Measurements from ENCODE around the gene ZNF383. TPM values are rescaled to one million over a fixed set of nuclear protein-coding genes. Genes with fewer than 3 reads are reported as not detected.
"Not testable (repeated sequence)": the region's sequence is repeated elsewhere in the genome, so short reads cannot be mapped to it uniquely, and the experiment has no call there.

ZNF383 gene
- total and polyA plus RNA-seq, 10 of the 15 experiments (the other 5 are each of a cell fraction or from before 2014, with no cell fraction given) = 3.3 to 9.0 (median 5.1) TPM

DNA sequence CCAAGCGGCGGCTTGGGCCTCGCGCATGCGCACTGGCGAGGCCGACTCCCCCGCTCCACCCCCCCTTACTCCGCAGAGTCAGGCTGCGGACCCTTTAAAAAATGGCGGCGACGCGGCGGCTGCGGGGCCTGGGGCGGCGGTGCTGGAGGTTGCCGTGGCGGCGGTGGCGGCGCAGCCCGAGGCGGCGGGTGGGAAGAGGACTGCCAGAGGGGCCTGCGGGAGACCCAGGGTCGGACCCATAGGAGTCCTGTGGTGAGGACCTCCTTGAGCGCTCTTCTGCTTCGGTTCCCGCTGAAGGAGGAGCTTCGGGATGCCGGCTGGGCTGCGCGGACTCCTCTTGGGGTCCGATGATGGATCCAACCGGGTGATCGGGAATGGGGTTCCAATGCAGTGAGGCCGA lies 71.2 kb downstream of the ZNF383 start:
- FAIRE-seq = not testable (repeated sequence)

DNA sequence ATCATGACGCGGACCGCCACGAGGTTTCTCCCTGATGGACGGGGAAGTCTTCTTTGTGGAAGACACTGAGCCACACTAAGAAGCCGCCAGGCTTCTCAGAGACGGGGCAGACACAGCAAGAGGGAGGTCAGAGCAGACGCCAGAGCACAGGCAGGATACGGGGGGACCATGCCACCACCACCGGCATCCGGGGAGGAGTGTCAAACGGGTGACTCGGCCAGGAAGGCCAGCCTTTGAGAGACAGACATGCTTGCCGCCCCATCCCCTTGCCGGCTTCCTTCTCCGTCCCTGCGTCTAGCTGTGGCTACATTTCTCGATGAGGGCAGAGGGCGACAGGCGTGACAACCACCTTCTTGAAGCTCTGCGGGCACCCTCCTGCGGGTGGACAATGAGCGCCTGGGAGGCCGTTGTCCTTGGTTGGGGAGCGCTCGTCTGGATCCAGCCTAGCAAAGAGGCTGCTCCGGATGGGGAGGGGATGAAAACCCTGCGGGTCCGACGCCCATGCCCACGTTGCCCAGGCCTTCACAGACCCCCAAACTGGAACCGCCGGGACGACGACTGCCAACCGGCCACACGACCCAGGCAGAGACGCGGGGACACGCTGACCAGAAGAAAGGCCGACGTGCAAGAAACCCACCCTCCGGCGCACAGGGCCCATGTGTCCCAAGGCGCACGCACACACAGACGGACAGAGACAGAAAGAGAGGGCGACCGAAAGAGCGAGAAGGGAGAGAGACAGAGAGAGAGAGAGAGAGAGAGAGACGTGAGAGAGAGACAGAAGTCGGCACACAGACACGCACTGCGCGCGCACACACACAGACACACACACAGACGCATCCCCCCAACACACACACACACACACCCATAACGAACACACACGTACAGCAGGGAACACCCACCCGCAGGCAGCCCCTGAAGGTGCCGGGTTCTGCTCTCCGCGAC lies 75.3 kb downstream of the ZNF383 start:
- POLR2A ChIA-PET; H3K4me2 ChIP-seq (ENCODE audit: control insufficient read depth, insufficient read depth); DNase-seq (ENCODE audit: low read depth, low spot score); H3K9me3 ChIP-seq (replicated peaks; ENCODE audit: control insufficient read depth, insufficient read depth, low read length); H3K79me2 ChIP-seq (ENCODE audit: control insufficient read depth, insufficient read depth, low read length); H3K4me1 ChIP-seq (ENCODE audit: control insufficient read depth, insufficient read depth, low read length); CTCF ChIA-PET; H3K36me3 ChIP-seq (ENCODE audit: control insufficient read depth in 2 of 2, insufficient read depth in 2 of 2, low read length in 1 of 2); in situ Hi-C loops (cut with MboI); RAD21 ChIA-PET (ENCODE audit: unreplicated experiment); FAIRE-seq; H3K9ac ChIP-seq (ENCODE audit: control insufficient read depth, insufficient read depth, low read length); H3K4me3 ChIP-seq; H3K27ac ChIP-seq (ENCODE audit: control insufficient read depth, insufficient read depth); H3K27me3 ChIP-seq (replicated peaks in 1 of 2; ENCODE audit: control insufficient read depth in 2 of 2, insufficient read depth in 2 of 2, low read length in 1 of 2); SMC1A ChIA-PET (ENCODE audit: uncharacterized antibody, unreplicated experiment); BruUV-seq (replicated peaks); ATAC-seq; H4K20me1 ChIP-seq (ENCODE audit: control insufficient read depth, insufficient read depth); H2AFZ ChIP-seq (ENCODE audit: control insufficient read depth, low read depth, low read length); intact Hi-C loops (cut with micrococcal nuclease; ENCODE audit: unreplicated experiment): not testable (repeated sequence)
- WGBS (ENCODE audit: insufficient coverage, insufficient replicate concordance, low lambda C conversion rate, missing lambda C conversion rate) = 86% methylated on average over 58 of the region's 63 CpGs

More for the DNA sequence above, 71.2 kb downstream of the ZNF383 start:
- H3K27me3 ChIP-seq (replicated peaks in 1 of 2; ENCODE audit: control insufficient read depth in 2 of 2, insufficient read depth in 2 of 2, low read length in 1 of 2); H3K4me2 ChIP-seq (ENCODE audit: control insufficient read depth, insufficient read depth); H3K36me3 ChIP-seq (ENCODE audit: control insufficient read depth in 2 of 2, insufficient read depth in 2 of 2, low read length in 1 of 2); DNase-seq (ENCODE audit: low read depth, low spot score); H4K20me1 ChIP-seq (ENCODE audit: control insufficient read depth, insufficient read depth); H2AFZ ChIP-seq (ENCODE audit: control insufficient read depth, low read depth, low read length); POLR2A ChIA-PET; BruUV-seq (replicated peaks); H3K9ac ChIP-seq (ENCODE audit: control insufficient read depth, insufficient read depth, low read length); RAD21 ChIA-PET (ENCODE audit: unreplicated experiment); intact Hi-C loops (cut with micrococcal nuclease; ENCODE audit: unreplicated experiment); ATAC-seq; in situ Hi-C loops (cut with MboI); H3K4me1 ChIP-seq (ENCODE audit: control insufficient read depth, insufficient read depth, low read length); CTCF ChIA-PET; H3K79me2 ChIP-seq (ENCODE audit: control insufficient read depth, insufficient read depth, low read length); H3K9me3 ChIP-seq (replicated peaks; ENCODE audit: control insufficient read depth, insufficient read depth, low read length); H3K4me3 ChIP-seq; H3K27ac ChIP-seq (ENCODE audit: control insufficient read depth, insufficient read depth); SMC1A ChIA-PET (ENCODE audit: uncharacterized antibody, unreplicated experiment): not testable (repeated sequence)
- 93% methylated on average over 31 of the region's 39 CpGs for WGBS (ENCODE audit: insufficient coverage, insufficient replicate concordance, low lambda C conversion rate, missing lambda C conversion rate)

DNA sequence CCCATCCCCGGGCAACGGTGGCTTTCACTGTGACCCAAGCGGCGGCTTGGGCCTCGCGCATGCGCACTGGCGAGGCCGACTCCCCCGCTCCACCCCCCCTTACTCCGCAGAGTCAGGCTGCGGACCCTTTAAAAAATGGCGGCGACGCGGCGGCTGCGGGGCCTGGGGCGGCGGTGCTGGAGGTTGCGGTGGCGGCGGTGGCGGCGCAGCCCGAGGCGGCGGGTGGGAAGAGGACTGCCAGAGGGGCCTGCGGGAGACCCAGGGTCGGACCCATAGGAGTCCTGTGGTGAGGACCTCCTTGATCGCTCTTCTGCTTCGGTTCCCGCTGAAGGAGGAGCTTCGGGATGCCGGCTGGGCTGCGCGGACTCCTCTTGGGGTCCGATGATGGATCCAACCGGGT lies 76.2 kb downstream of the ZNF383 start:
- H3K79me2 ChIP-seq (ENCODE audit: control insufficient read depth, insufficient read depth, low read length); ATAC-seq; H3K9ac ChIP-seq (ENCODE audit: control insufficient read depth, insufficient read depth, low read length); H4K20me1 ChIP-seq (ENCODE audit: control insufficient read depth, insufficient read depth); H2AFZ ChIP-seq (ENCODE audit: control insufficient read depth, low read depth, low read length); H3K36me3 ChIP-seq (ENCODE audit: control insufficient read depth in 2 of 2, insufficient read depth in 2 of 2, low read length in 1 of 2); H3K4me1 ChIP-seq (ENCODE audit: control insufficient read depth, insufficient read depth, low read length); POLR2A ChIA-PET; intact Hi-C loops (cut with micrococcal nuclease; ENCODE audit: unreplicated experiment); CTCF ChIA-PET; DNase-seq (ENCODE audit: low read depth, low spot score); FAIRE-seq; H3K27me3 ChIP-seq (replicated peaks in 1 of 2; ENCODE audit: control insufficient read depth in 2 of 2, insufficient read depth in 2 of 2, low read length in 1 of 2); BruUV-seq (replicated peaks); RAD21 ChIA-PET (ENCODE audit: unreplicated experiment); H3K9me3 ChIP-seq (replicated peaks; ENCODE audit: control insufficient read depth, insufficient read depth, low read length); in situ Hi-C loops (cut with MboI); H3K4me2 ChIP-seq (ENCODE audit: control insufficient read depth, insufficient read depth); H3K27ac ChIP-seq (ENCODE audit: control insufficient read depth, insufficient read depth); H3K4me3 ChIP-seq; SMC1A ChIA-PET (ENCODE audit: uncharacterized antibody, unreplicated experiment): not testable (repeated sequence)
- WGBS (ENCODE audit: insufficient coverage, insufficient replicate concordance, low lambda C conversion rate, missing lambda C conversion rate) = 87% methylated on average over 3 of the region's 39 CpGs
